Activated T-cell treated with anti-CD3 and anti-CD28 coated beads for 1 hour (primary cell): ENCODE results near the gene RAI1.

ENCODE experiments used
- DNase-seq: peaks from one replicate; pipeline ENCODE4 v3.0.0-alpha.2; 2020; ENCODE audit warnings: low read depth

RAI1 gene

DNA sequence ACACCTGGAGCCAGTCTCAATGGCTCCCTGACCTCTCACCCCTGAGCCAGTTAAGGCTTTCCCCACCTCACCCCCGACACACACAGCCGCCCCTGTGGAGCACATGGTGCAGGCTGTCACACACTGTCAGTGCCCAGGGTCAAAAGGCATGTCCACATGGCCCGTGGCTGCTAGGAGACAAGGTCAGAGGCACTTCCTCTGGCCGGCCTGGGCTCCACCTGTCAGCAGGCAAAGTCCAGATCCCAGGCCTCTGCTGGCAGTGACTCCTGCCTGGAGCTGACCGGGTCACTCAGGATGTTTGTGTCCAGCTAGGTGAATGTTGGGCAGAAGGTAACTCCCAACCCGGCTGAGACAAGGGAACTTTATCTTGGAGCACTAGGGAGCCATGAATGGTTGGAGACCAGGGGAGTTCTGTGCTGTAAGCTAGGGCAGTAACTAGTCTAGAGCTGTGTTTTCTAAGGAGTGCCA is 149.5 kb downstream of the RAI1 start:
- no peak for DNase-seq

DNA sequence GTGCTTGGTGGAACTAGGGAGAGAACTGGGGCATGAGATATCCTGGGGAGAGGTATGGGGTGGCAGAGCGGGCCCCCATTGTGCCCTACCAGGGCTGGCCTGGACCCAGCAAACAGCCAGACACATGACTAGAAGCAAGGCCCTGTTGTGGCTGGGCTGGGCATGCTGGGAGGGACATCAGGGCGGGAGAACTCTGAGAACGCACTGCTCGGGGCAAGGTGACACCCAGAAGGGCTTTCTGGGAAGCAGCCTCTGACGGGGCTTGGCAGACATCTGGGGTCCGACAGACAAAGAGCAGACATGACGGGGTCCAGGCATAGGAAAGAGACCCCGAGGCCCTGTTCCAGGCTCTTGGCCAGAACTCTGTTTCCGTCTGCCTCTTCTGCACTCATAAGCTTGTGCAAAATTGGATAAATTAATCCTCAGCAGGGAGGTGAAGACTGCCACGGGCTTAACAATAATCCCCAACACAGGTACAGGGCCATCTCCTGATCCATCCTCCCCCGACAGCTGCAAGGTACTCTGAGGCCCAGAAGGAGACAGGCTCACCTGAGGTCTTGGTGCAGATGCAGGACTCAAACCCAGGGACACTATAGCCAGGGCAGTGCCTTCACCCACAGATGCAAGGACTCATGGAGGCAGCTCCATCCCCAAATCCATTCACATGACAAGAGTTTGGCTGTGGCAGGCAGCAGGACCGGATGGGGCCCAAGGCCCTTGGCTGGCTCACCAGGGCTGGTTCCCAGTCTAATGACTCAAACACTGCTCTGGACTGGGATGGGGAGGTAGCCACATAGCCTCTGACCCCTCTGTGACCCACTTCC is 150.2 kb downstream of the RAI1 start:
- no peak for DNase-seq

DNA sequence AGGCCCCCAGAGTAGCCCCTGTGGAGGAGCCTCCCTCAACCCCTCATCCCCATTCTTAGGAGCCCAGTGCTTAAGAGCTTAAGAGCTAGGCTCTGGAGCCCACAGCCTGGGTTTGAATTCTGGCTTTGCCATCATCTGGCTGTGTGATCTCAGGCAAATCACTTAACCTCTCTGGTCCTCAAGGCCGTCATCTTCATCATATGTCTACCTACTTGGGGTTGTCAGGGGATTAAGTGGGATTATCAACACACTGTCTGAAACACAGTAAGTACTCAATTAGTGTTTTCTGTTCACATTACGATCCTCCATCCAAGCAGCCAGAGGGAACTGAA is 150.7 kb downstream of the RAI1 start:
- no peak for DNase-seq

DNA sequence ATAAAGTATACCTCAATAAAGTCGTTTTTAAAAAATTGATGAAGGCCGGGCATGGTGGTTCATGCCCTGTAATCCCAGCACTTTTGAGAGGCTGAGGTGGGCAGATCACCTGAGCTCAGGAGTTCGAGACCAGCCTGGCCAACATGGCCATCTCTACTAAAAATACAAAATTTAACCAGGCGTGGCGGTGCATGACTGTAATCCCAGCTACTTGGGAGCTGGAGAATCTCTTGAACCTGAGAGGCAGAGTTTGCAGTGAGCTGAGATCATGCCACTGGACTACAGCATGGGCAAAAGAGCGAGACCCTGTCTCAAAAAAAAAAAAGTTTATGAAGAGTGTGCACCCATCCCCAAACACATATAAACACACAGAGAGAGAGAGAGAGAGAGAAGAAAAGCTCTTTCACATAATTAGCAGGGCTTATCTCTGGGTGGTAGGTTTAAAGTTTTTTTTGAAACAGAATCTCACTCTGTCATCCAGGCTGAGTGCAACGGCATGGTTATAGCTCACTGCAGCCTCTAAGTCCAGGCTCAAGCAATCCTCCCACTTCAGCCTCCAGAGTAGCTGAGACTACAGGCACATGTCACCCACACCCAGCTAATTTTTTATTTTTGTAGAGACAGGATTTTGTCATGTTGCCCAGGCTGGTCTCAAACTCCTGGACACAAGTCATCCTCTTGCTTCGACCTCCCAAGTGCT is 152.6 kb downstream of the RAI1 start:
- no peak for DNase-seq

DNA sequence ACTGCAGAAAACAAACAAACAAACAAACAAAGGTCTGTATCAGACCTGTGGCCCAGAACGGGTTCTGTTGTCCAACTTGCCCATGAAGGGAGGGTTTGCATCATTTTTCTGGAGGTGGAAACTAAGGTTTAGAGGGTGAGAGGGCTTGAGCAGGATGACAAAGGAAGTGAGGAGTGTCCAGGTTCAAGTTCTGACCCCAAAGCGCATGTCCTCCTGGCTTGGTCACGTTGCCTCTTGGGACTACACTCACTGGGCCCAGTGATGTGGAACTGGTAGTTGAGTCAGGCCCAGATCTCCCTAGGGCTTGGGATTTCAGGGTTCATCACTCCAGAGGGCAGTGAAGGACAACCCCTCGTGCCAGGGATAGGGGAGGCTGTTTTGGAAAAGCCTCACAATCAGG is 153.7 kb downstream of the RAI1 start:
- no peak for DNase-seq

DNA sequence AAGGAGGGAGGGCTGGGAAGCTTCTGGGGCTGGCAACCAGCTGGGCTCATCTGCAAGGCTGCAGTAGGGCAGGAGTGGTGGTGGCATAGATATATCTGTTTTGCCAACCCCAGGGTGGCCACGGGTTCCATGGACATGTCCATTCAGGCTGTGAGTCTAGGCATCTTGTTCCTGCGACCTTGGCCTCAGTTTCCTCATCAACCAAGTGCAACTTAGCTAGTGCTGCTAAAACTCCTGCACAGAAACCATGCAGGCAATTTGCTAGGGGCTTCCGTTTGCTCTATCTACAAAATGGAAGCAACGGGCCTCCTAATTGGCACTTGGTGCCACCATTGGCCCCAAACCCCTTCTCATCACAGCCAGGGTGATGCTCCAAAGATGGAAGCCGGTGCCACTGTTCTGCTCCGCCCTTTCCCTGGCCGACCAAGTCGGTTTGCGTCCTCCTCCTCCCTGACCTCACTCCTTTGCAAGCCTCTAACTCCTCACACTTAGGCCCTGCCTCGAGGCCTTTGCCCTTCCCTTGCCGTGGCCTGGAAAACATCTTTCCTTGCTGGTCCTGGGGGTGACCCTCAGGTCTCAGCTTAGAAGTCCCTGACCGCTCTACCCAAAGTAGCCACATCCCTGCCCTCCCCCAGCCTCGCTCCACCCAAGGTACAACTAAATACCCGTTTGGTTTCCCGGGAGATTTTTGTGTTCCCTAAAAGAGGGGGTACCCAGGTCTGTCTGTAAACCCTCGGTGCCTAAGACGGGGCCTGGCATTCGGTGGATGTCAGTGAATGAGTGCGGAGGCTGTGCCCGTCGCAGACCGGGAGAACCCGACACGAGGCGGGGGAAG is 154.4 kb downstream of the RAI1 start:
- DNase-seq = no peak

DNA sequence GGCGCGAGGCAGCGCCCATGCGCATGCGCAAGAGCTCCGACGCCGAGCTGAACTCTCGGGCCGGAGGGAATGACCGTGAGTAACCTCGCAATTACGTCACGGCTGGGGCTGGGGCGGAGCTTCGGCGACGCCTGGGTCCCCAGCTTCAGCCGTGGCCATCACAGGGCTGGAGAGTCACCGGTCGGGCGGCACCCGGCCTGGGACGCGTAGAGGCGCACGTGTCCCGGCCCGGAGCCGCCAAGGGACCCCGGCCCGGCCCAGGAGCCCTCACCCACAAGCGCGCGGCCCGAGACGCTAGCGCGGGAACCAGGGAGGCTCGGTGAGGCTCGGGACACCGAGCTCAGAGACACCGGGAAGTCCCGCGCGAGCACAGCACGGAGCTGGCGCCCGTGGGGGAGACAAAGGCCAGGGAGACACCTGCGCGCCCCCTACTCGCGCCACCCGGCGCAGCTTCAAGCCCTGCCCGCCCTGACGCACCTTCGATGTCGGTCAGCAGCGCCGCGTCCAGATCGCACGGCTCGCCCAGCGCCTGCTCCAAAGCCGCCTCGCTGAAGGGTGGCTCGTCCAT is 155.1 kb downstream of the RAI1 start:
- peak; percentile 95 for DNase-seq

DNA sequence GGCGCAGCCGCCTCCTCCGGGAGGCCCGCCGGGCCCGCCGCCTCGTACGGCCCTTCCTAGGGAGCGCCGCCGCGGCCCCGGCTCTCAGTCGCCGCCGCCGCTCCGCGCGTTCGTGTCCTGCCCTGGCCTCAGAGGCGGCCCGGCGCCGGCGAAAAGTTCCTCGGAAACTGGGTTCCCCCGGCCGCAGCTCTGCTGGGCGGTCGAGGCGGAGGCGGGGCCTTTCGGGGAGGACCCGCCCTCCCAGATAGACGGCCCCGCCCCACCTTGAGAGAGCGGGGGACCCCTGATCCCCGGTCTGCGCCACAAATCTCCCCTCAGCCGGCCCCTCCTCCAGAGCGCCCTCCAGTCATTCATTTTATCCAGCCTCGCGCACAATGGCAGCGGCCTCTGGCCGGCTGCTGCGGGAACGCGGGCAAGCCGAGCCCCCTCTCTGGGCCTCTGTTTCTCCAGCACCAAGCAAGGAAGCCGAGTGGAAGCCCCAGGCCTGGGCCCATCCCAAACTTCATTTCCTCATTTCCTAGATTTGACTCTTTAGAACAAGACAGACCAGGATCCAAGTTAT is 155.6 kb downstream of the RAI1 start, which contains the start of gene SREBF1:
Gene SREBF1 (minus strand): TSS at position 169 of the 562 bp plus-strand sequence. CDS start 169 bp downstream, outside the sequence.
- DNase-seq = peak; percentile 52

DNA sequence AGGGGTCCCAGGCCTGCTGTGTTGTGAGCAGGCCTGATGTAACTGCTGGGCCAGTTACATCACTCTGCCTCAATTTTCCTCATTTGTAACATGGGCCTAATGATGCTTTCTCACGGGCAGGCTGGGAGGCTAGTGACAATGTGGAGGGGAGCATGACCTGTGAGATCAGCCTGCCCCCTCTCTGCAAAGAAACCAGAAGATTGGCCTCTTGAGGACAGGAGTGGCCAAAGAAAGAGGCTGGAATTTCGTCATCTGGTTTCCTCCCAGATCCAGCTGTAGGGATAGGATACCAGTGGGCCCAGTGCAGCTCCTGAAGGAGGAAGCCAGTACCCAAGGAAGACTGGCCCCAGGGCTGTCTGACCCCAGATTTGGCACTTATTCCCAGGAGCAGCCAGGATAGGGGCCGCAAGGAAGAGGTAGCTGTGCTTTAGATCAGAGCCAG is 156.1 kb downstream of the RAI1 start:
- no peak for DNase-seq

DNA sequence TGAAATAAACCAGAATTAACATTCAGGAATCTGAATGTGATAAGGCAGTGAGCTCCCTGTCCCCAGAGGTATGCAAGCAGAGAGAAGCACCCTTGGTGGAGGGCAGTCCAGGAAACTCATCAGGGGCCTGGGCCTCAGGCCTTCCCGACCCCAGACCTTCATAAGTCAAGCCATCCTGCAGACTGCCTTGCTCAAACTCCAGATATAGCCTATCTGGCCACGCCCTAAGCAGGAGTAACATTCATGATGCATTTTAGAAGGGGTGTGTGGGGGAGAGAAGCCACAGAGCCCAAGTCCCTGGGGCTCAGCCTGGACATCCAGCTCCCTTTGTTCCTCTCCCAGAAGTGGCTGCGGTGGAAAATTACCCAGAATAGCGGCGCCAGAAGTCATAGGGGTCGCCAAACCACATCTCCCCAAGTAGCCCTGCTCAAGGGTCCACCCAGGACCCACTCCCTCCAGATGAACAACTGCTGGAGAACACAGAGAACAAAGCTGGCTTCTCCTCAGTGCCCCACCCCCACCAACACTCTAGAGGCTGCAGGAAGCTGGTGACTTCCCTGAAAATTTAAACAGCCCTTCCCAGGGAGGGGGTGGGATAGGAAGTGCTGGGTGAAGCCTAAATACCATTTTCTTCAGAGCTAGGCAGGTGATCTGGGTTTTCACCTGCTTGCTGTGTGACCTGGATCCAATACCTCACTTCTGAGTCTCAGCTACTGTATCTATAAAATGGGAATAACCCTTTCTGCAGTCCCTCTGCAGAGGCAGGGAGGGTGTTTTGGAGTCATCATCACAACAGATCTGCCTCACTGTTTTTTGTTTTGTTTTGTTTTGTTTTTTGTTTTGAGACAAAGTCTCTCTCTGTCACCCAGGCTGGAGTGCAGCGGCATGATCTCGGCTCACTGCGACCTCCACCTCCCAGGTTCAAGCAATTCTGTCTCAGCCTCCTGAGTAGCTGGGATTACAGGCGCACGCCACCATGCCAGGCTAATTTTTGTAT is 157.0 kb downstream of the RAI1 start:
- no peak for DNase-seq

DNA sequence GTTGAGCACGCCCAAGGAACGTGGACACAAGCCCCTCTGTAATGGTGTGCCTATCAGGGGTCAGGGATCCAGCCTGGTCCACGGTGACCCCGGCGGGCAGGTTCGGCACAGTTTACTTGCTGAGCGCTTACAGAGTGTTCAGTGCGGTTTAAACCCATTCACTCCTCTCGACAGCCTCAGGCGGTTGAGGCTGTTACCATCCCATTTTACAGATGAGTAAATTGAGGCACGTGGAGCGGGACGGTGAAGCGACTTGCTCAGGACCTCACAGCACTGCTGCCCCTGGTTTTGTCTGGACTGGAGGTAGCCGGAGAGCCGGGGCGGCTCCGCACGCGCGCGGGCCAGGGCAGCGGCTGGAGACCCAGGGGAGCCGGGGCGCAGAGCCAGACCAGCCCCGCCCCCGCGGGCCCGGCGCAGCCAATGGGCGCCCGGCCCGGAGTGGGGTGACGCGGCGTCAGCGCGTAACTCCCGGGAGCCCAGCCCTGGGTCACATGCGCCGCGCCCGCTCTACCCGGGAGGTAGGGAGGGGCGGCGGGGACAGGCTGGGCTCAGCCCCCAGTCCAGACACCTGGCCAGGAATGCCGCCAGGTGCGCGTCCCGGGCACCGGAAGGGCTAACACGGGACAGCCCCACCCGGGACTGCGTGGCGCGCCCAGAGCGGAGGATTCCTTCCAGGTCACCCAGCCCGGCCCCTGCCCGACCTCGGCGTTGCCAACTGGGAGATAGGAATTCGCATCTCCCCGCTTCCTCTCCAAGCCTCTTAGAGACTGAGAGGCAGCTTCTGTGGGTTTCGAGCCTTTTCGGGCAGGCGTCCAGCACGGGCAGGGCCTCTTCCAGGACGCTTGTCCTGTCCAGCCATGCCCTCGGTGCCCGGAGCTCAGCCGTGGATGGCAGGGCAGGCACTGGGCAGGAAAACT is 158.8 kb downstream of the RAI1 start:
- peak; percentile 72 for DNase-seq

DNA sequence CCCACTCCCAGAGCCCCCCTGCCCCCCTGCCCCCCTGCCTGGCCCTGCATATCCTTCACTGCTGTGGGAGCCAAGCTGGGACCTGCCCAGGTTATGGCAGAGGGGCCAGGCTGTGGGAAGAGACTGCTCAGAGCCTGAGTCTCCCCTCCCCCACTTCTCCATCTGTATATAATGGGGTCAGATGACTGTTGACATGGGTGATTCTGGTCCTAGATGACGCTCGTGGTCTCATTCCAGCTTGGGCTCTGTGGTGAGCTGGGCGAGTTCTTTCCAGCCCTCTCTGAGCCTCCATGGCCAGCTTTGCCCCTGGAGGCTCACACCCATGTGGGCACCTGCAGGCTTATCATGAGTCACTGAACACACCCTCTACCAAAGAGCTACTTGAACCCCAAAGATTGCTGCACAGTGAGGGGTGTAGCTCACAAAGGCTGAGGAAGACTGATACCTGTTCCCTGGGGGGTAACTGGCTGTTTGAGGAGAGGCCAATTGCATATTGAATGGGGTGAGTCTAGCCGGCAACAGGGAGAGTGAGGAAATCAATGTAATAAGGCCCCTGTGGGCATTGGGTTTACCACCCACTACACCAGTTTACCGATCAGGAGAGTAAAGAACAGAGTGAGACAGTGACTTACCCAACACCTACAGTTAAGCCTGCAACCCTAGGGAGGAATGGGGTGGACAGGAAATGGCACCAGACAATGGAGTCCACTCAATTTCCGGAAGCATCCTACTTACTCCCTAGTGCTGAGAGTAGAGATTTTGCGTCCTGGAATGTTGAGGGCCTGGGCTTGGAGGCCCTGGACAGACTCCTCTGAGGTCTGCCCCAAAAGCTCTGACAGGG is 159.7 kb downstream of the RAI1 start:
- DNase-seq = no peak

DNA sequence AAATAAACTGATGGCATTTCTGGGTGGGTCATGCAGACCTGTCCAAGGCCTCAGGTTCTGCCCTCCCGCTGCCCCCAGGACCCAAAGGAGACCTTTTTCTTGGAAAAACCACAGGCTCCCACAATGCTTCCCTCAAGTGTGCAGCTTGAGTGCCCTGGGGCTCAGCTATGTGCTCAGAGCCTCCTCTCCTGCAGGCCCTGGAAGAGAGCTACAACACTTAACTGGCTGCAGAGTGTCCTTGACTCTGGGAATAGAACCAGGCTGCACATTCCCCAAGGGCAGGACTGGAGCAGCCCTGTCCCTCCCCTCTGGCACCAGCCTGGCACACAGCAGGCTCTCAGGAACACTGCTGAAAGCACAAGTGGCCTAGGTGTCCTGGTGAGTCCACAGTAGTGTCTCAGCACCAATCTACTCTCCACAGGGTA is 160.4 kb downstream of the RAI1 start:
- no peak for DNase-seq

DNA sequence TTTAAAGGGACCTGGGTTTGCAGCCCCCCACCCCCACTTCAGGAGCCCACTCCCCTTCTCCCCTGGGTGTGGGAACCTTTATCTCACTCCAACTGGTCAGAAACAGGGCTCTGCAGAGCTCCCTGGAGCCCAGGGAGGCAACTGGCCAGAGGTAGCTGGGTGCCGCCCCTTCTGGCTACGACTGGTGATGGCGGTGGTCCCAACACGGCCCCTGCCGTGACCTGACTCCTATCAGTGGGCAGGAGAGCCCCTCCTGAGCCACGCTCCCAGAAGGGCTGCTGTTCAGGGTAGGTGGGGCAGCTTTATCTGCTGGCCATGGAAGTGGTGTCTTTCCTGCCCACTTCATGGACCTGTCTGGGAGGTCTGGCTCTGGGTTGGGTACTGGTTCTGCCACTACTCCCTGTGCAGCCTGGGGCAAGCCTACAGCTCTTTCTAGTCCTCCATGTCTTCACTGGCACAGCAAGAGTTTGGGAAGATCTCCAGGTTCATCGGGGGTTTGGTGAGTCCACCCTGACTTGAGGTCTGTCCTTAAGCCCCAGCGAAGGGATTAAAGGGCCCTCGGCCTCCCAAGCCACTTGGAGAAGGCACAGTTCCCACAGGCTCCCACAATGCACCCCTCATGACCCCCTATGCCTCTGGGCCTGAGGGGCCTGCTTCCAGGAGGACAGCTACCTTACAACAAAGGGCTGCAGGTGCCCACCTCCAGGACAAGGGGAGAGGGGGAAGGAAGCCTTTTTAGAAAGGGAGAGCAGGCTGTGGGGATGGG is 161.0 kb downstream of the RAI1 start:
- DNase-seq = no peak

DNA sequence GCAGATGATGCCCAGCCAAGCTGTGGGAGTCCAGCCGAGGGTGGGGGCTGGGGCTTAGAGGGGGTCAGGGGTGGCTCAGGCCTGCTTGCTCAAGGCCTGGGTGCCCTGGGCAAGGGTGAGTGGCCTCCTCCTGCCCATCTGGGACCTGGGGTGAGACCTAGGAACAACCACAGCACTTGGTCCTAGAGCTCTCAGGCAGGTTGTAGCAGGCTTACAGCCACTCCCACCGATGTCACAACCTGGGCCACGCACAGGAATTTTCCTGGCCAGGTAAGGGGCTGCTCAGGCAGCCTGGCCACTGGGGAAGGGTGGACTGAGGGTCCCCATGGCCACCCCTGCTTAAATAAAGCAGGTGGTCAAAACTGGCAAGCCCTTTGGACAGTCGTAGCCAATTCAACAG is 161.8 kb downstream of the RAI1 start:
- DNase-seq = no peak

DNA sequence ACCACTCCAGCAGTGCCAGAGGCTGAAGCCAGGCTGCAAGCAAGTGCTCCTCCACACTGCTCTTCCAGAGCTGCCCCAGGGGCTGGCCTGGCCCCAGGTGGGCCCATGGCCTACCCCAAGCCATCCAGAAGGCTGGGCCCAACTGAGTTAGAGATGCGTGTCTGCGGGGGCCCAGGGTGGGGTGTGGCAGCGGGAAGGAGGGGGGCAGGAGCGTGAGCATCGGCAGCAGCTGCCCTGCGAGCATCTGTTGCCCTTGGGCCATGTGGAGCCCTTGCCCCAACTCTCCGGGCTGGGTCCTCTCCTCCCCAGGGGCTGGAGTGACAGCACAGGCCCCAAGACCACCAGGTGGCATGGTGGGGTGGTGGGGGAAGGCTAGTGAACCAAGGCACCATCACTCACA is 162.8 kb downstream of the RAI1 start:
- no peak for DNase-seq

DNA sequence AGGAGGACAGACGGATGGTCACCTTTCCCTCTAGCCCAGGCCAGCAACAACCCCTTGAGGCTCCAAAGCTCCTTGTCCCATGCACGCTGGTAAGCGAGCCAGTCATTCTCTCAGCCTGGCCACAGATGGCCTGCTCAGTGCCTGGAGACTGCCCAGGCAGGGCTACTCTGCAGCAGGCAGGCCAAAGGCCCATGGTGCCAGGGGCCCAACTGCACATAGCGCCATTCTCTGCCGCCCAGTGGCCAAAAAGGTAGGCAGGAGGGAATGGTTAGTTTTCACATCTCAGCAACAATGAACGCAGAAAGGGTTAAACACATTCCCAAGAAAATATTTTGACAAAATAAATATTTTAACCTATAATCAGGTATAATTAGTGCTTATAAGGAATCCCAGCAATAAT is 163.2 kb downstream of the RAI1 start:
- no peak for DNase-seq
